HCT116 (cell line): ENCODE results near the gene HLA-DOA.
A peak's percentile ranks its signal among the peaks of the same experiment; 100 is the strongest.

Experiments used
- ELF1 ChIP-seq: IDR thresholded peaks from 2 replicates; pipeline ENCODE4 v1.6.1; 2012; ENCODE audit warnings: low read depth, borderline replicate concordance
- EZH2 ChIP-seq: fragments of 200-600 bp; sonication (generic); IDR thresholded peaks from 2 replicates; pipeline ENCODE4 v1.6.1; 2017; ENCODE audit warnings: antibody characterized with exemption, mixed run types
- EZH2phosphoT487 ChIP-seq: fragments of 200-600 bp; IDR thresholded peaks from 2 replicates; pipeline ENCODE4 v1.6.1; 2018; ENCODE audit warnings: antibody characterized with exemption, borderline replicate concordance
- FOSL1 ChIP-seq: IDR thresholded peaks from 2 replicates; pipeline ENCODE4 v1.6.1; 2012; ENCODE audit warnings: low read depth
- POLR2A ChIP-seq: IDR thresholded peaks from 2 replicates; pipeline ENCODE4 v1.7.0; 2011; ENCODE audit warnings: borderline replicate concordance; ENCODE audit not compliant: insufficient read depth, insufficient read length; ENCODE audit errors: extremely low read depth
- POLR2AphosphoS5 ChIP-seq: IDR thresholded peaks from 2 replicates; pipeline ENCODE4 v1.6.1; 2011; ENCODE audit warnings: mild to moderate bottlenecking, low read depth, low read length, moderate library complexity
- RAD21 ChIP-seq: IDR thresholded peaks from 2 replicates; pipeline ENCODE4 v1.6.1; 2012; ENCODE audit warnings: low read depth, mild to moderate bottlenecking
- SIN3A ChIP-seq: IDR thresholded peaks from 2 replicates; pipeline ENCODE4 v1.6.1; 2012; ENCODE audit warnings: low read depth
- TCF7L2 ChIP-seq: IDR thresholded peaks from 2 replicates; pipeline ENCODE4 v1.7.0; 2011; ENCODE audit warnings: borderline replicate concordance, inconsistent platforms; ENCODE audit not compliant: insufficient read depth, insufficient read length; ENCODE audit errors: extremely low read depth
- YY1 ChIP-seq: IDR thresholded peaks from 2 replicates; pipeline ENCODE4 v1.6.1; 2011; ENCODE audit warnings: low read length, low read depth, moderate library complexity, mild to moderate bottlenecking; ENCODE audit not compliant: insufficient replicate concordance; ENCODE audit errors: extremely low read depth
- ZNF274 ChIP-seq: fragments of 200-500 bp; sonication (Bioruptor generic); IDR thresholded peaks from 2 replicates; pipeline ENCODE4 v1.6.1; 2014; ENCODE audit warnings: mild to moderate bottlenecking, low read depth, low read length, inconsistent platforms
- TF ChIP-seq, protein P1 (sequence below), 3 experiments: fragments of 200-600 bp in 1 of 3; sonication (generic) in 1 of 3; IDR thresholded peaks in 2 of 3; conservative IDR thresholded peaks in 1 of 3; 2 replicates each; pipeline ENCODE4 v1.5.1; 2012 to 2017; ENCODE audit warnings: low read depth in 2 of 3, low read length in 2 of 3, antibody characterized with exemption in 1 of 3, borderline replicate concordance in 1 of 3, control low read depth in 1 of 3, mild to moderate bottlenecking in 1 of 3, mixed read lengths in 1 of 3, mixed run types in 1 of 3, moderate library complexity in 1 of 3; ENCODE audit not compliant: insufficient read depth in 1 of 3
- TF ChIP-seq, protein P2 (sequence below): IDR thresholded peaks from 2 replicates; pipeline ENCODE4 v1.6.1; 2012; ENCODE audit warnings: low read depth

DNA sequence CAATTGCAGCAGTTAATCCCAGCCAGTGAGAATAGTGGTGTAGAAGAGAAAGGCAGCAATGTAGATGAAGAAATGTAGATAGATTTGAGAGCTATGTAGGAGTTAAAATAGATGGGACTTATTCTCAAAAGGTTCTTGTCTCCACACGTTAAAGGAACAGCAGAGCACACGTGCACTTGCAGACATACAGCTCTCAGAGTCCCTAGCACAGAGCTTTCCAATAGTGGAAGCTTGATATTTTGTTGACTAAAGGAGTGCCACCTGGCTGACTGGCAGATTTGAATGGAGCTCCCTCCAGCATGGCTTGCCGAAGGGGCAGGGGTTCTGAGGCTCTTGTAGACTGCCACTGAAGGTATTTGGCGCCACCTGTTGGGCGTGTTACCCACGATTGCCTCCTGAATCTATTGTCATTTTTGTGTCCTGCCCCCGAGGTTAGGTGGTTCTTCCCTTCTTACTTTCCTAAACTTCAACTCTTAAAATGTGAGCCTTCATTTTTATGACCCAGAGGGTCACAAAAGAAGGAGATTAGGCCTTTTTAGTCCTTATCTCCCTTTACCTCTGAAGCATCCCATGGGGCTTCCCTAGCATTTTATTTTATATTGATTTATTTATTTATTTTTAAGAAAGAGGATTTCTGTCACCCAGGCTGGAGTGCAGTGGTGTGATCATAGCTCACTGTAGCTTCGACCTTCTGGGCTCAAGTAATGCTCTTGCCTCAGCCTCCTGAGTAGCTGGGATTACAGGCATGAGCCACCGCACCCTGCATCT is 24.6 kb downstream of the HLA-DOA start:
- TF ChIP-seq, protein P1, sequence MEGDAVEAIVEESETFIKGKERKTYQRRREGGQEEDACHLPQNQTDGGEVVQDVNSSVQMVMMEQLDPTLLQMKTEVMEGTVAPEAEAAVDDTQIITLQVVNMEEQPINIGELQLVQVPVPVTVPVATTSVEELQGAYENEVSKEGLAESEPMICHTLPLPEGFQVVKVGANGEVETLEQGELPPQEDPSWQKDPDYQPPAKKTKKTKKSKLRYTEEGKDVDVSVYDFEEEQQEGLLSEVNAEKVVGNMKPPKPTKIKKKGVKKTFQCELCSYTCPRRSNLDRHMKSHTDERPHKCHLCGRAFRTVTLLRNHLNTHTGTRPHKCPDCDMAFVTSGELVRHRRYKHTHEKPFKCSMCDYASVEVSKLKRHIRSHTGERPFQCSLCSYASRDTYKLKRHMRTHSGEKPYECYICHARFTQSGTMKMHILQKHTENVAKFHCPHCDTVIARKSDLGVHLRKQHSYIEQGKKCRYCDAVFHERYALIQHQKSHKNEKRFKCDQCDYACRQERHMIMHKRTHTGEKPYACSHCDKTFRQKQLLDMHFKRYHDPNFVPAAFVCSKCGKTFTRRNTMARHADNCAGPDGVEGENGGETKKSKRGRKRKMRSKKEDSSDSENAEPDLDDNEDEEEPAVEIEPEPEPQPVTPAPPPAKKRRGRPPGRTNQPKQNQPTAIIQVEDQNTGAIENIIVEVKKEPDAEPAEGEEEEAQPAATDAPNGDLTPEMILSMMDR (IDR thresholded peaks at IDR 0.05 in 2 of 3, conservative IDR thresholded peaks at IDR 0.05 in 1 of 3; ENCODE audit: borderline replicate concordance in 1 of 3, insufficient read depth in 1 of 3, low read depth in 2 of 3, low read length in 2 of 3) = peak; percentile 84 to 95 (median 90)
- TF ChIP-seq YY1 (no peak), POLR2A (no peak), POLR2AphosphoS5 (no peak), SIN3A (no peak), RAD21 (peak; percentile 98), ELF1 (no peak), FOSL1 (no peak), EZH2 (no peak), TCF7L2 (no peak), ZNF274 (no peak), EZH2phosphoT487 (no peak)
- TF ChIP-seq, protein P2, sequence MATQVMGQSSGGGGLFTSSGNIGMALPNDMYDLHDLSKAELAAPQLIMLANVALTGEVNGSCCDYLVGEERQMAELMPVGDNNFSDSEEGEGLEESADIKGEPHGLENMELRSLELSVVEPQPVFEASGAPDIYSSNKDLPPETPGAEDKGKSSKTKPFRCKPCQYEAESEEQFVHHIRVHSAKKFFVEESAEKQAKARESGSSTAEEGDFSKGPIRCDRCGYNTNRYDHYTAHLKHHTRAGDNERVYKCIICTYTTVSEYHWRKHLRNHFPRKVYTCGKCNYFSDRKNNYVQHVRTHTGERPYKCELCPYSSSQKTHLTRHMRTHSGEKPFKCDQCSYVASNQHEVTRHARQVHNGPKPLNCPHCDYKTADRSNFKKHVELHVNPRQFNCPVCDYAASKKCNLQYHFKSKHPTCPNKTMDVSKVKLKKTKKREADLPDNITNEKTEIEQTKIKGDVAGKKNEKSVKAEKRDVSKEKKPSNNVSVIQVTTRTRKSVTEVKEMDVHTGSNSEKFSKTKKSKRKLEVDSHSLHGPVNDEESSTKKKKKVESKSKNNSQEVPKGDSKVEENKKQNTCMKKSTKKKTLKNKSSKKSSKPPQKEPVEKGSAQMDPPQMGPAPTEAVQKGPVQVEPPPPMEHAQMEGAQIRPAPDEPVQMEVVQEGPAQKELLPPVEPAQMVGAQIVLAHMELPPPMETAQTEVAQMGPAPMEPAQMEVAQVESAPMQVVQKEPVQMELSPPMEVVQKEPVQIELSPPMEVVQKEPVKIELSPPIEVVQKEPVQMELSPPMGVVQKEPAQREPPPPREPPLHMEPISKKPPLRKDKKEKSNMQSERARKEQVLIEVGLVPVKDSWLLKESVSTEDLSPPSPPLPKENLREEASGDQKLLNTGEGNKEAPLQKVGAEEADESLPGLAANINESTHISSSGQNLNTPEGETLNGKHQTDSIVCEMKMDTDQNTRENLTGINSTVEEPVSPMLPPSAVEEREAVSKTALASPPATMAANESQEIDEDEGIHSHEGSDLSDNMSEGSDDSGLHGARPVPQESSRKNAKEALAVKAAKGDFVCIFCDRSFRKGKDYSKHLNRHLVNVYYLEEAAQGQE = no peak
